Lower lobe of right lung (tissue), 2 donors: ENCODE measurements around the gene ALAD. TPM values are rescaled to one million over a fixed set of nuclear protein-coding genes. Genes with fewer than 3 reads are reported as not detected.

ENCODE experiments used
- ATAC-seq, 2 donors: fragments of 200-7000 bp; cut with Tn5 transposase; one replicate each; pipeline ENCODE4 v1.9.1; 2020 to 2022; ENCODE audit warnings: mild to moderate bottlenecking in 2 of 2, moderate library complexity in 2 of 2
- DNase-seq: peaks from one replicate; pipeline ENCODE4 v3.0.0-alpha.2; 2020
- H3K27ac ChIP-seq: fragments of 200-600 bp; one replicate; pipeline ENCODE4 v1.8.0; 2022
- H3K27me3 ChIP-seq: fragments of 200-600 bp; one replicate; pipeline ENCODE4 v1.8.0; 2022; ENCODE audit warnings: low read depth
- H3K36me3 ChIP-seq: fragments of 200-600 bp; one replicate; pipeline ENCODE4 v1.8.0; 2022; ENCODE audit warnings: mild to moderate bottlenecking
- H3K4me1 ChIP-seq: fragments of 200-600 bp; one replicate; pipeline ENCODE4 v1.8.0; 2022
- H3K4me3 ChIP-seq: fragments of 200-600 bp; one replicate; pipeline ENCODE4 v1.8.0; 2022; ENCODE audit warnings: mild to moderate bottlenecking
- H3K9me3 ChIP-seq: fragments of 200-600 bp; one replicate; pipeline ENCODE4 v1.8.0; 2022
- intact Hi-C: fragments of 100-400 bp; cut with DNase I; formaldehyde crosslinking; loops from one replicate; pipeline ENCODE4 v1.11.0; 2022
- total RNA-seq: library from RNA; stranded (reverse); fragmentation: NEBNext Ultra II Directional; extraction: Animal tissue kit (Norgen Biotek cat#: 25700); gene quantifications from one replicate; pipeline ENCODE4 v1.2.1, GENCODE V29; 2021
- TF ChIP-seq, protein P1 (sequence below): fragments of 200-600 bp; IDR thresholded peaks from one replicate; pipeline ENCODE4 v1.8.0; 2022; ENCODE audit warnings: antibody characterized with exemption, mild to moderate bottlenecking
- donor health status: DM: no; HTN: yes; CAD: no; lungs with severe emphysema.

The ALAD gene
- total RNA-seq, 1 donor from 2014 or later = 32.7 TPM

DNA sequence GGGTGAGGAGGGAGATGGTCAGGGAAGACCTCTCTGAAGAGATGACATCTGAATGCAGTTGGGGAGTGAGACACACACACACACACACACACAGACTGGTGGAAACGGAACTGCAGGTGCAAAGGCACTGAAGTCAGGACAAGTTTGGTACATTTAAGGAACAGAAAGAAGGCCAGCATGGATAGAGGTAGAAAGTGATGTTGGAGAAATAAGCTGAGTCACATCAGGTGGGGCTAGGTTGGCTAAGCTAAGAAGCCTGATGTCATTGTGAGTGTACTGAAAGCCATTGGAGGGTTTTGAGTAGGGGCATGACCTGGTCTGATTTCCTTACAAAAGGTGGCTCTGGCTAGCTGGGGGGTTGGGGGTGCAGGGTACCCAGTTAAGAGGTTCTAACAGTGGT is 48.7 kb downstream of the ALAD start:
- intact Hi-C loops = no loop called here
- TF ChIP-seq, protein P1, sequence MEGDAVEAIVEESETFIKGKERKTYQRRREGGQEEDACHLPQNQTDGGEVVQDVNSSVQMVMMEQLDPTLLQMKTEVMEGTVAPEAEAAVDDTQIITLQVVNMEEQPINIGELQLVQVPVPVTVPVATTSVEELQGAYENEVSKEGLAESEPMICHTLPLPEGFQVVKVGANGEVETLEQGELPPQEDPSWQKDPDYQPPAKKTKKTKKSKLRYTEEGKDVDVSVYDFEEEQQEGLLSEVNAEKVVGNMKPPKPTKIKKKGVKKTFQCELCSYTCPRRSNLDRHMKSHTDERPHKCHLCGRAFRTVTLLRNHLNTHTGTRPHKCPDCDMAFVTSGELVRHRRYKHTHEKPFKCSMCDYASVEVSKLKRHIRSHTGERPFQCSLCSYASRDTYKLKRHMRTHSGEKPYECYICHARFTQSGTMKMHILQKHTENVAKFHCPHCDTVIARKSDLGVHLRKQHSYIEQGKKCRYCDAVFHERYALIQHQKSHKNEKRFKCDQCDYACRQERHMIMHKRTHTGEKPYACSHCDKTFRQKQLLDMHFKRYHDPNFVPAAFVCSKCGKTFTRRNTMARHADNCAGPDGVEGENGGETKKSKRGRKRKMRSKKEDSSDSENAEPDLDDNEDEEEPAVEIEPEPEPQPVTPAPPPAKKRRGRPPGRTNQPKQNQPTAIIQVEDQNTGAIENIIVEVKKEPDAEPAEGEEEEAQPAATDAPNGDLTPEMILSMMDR = no peak

DNA sequence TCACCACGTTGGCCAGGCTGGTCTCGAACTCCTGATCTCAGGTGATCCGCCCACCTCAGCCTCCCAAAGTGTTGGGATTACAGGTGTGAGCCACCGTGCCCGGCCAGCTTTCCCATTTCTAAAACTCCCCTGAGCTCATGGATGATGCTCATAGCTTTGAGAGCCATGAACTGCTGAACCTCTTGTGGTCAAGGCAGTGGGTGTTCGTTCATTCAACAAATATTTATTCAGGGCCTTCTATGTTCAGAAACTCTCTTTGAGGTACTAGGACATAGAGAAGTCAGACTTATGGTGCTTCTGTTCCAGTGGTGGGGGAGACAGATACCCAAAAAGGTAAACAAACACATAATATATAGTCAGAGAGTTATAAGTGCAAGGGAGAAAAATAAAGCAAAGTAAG is 49.1 kb downstream of the ALAD start:
- Histone ChIP-seq H3K27me3 (peaks cover 19% of the 10 kb centered on the region), H3K27ac (no peak overlapping the region), H3K9me3 (no peaks in the 10 kb centered on the region), H3K4me3 (no peak overlapping the region), H3K36me3 (no peaks in the 10 kb centered on the region), H3K4me1 (peaks cover 13% of the 10 kb centered on the region)
- intact Hi-C loops = no loop called here
- ATAC-seq = no peak
- TF ChIP-seq, protein P1 = no peak
- no peak for DNase-seq

More for the DNA sequence above, 48.7 kb downstream of the ALAD start:
- peaks cover 19% of the 10 kb centered on the region for H3K27me3 ChIP-seq
- H3K36me3 ChIP-seq = no peaks in the 10 kb centered on the region
- H3K4me3 ChIP-seq = no peak overlapping the region
- DNase-seq = no peak
- no peaks in the 10 kb centered on the region for H3K9me3 ChIP-seq
- peaks cover 13% of the 10 kb centered on the region for H3K4me1 ChIP-seq
- ATAC-seq = no peak
- H3K27ac ChIP-seq = no peak overlapping the region

DNA sequence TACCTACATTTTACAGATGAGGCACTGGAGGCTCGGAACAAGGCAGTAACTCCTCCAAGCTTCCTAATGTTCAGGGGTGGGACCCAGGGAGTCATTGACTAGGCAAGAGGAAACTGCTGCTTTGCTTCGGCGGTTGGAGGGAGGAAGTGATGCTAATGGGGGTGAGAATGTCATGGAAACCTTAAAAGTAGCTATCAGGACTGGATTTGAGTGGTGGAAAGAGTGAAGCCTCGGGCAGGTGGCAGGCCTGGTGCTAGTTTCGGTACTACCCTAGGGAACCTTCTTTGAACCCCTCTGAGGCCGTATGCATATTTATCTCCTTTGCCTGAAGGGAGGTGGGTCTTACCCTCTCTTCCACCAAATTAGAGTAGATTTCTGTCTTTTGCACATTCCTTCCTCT is 50.1 kb downstream of the ALAD start:
- no peak overlapping the region for H3K4me3 ChIP-seq
- no peak overlapping the region for H3K27ac ChIP-seq
- intact Hi-C loops = no loop called here

DNA sequence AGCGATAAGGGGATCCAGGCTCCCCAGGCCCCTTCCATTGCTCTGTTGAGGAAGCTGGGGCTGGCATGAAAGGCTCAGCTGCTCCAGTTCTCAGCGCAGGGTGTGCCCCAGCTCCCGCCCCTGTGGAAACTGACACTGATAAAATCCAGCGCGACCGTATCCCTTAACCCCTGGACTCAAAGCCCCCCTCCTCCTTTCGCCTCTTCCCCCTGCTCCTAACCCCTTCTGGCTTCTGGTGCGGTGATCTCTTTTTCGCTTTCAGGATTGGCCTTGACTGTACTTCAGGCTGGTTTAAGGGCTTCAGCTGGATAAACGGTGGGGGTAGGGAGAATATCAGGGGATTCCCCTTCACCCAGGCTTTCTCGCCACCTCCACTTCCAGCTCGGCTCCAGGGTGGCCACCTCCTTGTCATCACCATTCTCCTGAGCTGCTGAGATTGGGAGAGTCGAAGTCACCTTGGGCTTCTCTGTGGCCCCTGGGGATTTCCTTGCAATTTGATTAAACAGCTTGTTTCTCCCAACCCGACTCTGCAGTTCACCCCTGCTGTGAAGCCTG is 50.9 kb downstream of the ALAD start:
- H3K27ac ChIP-seq = no peak overlapping the region
- peak; percentile 27 to 59 for ATAC-seq
- H3K4me3 ChIP-seq = peak overlapping the region; percentile 66
- no peaks in the 10 kb centered on the region for H3K9me3 ChIP-seq
- H3K4me1 ChIP-seq = peaks cover 13% of the 10 kb centered on the region
- TF ChIP-seq, protein P1 = no peak
- no peak for DNase-seq
- peaks cover 19% of the 10 kb centered on the region for H3K27me3 ChIP-seq
- intact Hi-C loops = no loop called here
- no peaks in the 10 kb centered on the region for H3K36me3 ChIP-seq

More for the DNA sequence above, 50.1 kb downstream of the ALAD start:
- ATAC-seq (no peak), DNase-seq (no peak)
- Histone ChIP-seq H3K9me3 (no peaks in the 10 kb centered on the region), H3K27me3 (peaks cover 19% of the 10 kb centered on the region), H3K36me3 (no peaks in the 10 kb centered on the region), H3K4me1 (peaks cover 13% of the 10 kb centered on the region)
- TF ChIP-seq, protein P1 = no peak

DNA sequence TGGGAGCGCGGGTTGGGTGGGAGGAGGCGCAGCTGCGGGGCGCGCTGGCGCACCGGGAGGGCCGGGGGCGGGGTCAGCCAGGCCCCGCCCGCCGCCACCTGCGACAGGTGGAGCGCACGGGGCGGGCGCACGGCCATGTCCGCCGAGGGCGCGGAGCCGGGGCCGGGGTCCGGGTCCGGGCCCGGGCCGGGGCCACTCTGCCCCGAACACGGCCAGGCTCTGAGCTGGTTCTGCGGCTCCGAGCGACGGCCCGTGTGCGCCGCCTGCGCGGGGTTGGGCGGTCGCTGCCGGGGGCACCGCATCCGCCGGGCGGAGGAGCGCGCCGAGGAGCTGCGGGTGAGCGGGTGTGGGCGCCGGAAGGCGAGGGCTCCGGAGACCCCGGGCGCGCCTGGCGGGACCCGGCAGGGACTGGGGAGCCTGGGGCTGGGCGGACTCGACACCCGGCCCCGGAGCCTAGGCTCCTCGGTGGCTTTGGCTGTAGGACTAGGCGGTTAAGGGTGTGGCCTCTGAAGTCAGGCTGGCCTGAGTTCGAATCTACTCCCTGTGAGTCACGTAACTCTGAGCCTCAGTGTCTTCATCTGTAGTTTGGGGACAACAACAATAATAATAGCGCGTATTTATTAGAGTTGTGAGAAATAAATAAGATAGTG is 51.5 kb downstream of the ALAD start, which contains the start of gene BSPRY:
TSS of gene BSPRY (plus strand) at position 97 of the 650 bp plus-strand sequence. CDS start at position 136, 39 bp downstream.
- TF ChIP-seq, protein P1 = no peak
- Histone ChIP-seq H3K27ac (no peak within 1 kb of the TSS), H3K9me3 (no peaks in the 10 kb centered on the region), H3K27me3 (peaks cover 19% of the 10 kb centered on the region), H3K36me3 (no peaks in the 10 kb centered on the region), H3K4me1 (peaks cover 13% of the 10 kb centered on the region), H3K4me3 (peak within 1 kb of the TSS; percentile 66)
- DNase-seq = peak; percentile 53
- peak; percentile 87 to 95 for ATAC-seq
- intact Hi-C loops = no loop called here
